ENCODE measurements around the gene MLX.

MLX gene, protein sequence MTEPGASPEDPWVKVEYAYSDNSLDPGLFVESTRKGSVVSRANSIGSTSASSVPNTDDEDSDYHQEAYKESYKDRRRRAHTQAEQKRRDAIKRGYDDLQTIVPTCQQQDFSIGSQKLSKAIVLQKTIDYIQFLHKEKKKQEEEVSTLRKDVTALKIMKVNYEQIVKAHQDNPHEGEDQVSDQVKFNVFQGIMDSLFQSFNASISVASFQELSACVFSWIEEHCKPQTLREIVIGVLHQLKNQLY

DNA sequence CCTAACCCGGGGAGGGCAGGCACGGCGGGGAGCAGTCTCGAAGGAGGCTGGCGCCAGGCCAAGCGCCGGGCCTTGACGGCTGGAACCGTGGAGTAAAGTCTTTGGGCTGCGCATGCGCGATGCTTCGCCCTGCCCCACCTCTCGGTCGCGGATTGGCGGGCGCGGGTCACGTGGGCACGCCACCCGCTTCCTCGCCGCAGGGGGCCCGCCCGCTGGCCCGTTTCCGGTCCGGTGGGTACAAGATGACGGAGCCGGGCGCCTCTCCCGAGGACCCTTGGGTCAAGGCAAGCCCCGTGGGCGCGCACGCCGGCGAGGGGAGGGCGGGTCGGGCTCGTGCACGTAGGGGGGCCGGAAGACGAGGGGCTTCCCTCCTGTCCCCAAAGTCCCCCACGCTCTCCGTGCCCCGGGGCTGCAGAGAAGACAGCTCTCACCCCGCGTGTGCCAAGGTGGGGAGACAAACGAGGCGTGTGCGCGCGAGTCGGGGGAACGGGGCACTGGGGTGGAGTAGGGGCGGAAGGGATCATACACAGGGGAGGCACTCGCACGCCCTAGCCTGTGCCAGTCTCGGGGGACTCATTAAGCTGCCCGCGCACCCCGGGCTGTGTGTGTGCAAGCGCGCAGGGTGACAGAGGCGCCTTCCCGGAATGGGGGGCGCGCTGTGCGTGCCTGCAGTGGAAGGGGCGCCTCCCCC, at the start of gene MLX:
TSS of gene MLX (plus strand) at position 218 of the 691 bp plus-strand sequence. CDS start at position 243, 25 bp downstream.
- peak; percentile 97 for DNase-seq

DNA sequence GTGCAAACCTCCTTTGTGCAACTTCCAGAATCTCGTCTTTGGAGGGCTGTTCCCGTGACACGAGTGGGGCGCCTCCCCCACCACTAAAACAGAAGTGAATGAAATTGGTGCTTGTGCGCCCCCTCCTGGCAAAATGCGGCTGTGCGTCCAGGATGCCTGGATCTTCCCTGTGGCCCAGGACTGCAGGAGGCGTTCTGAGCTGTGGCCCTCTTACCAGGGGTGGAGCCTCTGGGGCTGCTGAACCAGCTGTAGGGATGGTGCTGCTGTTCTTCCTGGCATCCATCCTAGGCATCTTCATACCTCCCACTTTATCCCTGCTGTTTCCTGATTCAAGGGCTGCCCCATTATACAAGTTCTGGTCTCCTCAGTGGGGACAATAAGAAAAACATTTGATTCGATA, 49.4 kb upstream of the MLX start:
- DNase-seq, result peak; percentile 42

DNA sequence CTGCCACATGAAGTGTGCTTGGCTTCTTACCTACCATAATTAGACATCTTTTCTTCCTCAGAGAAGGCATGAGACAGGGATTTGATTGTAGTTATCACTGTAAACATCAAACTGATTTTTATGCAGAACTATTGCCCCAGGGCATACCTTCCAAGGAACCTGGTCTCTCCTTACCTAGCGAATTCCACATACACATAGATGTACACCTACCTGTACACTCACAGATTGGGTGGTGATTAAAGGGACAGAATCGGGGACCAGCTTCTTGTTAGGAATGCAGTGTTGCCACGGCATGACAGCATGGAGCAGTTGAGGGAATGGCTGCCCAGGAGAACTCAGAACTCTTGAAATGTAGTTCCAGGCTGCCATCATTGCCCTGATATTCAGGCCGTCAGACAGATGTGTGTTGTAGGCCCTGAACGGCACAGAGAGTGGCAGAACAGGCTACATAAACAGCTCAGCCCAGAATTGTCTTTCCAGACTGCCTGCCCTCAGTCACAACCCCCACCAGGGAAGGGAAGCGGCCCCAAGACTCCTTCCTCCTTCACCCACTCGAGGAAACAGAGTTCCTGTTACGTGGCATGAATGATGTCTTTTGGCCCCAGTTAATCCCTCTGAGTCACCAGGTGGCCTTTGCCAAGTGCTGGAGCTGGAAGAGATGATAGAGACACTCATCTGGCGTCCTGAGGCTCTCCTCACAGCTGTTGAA, 48.7 kb upstream of the MLX start:
- no peak for DNase-seq

DNA sequence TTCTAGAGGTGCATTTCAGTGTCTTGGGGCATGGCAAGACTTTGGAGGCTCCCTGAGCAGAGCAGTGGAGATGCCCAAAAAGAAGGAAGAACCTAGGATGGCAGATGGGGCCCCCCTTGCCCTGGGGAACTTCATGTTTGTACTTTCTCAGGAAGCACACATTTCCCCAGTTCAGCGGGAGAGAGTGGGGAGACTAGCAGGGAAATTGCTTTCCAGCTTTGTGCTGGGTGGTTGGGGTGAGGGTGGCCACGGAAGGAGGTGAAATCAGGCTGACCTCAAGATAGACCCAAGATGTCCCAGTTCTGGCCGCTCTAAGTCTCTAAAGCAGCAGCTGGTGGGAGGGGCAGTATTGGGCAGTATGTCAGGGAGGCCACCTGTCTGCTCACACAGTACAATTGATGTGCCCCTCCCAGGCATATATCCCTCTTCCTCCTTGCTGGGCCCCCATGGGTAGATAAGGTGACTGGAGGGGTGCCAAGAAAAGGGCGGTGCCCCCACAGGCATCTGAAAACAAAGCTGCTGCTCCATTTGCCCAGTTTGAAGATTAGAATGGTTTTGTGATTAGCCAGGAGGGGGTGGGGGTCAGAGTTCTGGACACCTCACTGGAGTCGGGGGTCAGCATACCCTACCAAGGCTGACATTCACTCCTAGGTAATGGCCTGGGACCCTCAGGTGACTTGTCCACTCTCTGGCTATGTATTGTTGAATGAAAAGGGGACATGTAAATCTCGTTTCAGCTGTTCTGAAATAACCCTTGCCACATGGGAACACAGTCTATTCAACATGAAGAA, 48.0 kb upstream of the MLX start:
- peak; percentile 40 for DNase-seq

DNA sequence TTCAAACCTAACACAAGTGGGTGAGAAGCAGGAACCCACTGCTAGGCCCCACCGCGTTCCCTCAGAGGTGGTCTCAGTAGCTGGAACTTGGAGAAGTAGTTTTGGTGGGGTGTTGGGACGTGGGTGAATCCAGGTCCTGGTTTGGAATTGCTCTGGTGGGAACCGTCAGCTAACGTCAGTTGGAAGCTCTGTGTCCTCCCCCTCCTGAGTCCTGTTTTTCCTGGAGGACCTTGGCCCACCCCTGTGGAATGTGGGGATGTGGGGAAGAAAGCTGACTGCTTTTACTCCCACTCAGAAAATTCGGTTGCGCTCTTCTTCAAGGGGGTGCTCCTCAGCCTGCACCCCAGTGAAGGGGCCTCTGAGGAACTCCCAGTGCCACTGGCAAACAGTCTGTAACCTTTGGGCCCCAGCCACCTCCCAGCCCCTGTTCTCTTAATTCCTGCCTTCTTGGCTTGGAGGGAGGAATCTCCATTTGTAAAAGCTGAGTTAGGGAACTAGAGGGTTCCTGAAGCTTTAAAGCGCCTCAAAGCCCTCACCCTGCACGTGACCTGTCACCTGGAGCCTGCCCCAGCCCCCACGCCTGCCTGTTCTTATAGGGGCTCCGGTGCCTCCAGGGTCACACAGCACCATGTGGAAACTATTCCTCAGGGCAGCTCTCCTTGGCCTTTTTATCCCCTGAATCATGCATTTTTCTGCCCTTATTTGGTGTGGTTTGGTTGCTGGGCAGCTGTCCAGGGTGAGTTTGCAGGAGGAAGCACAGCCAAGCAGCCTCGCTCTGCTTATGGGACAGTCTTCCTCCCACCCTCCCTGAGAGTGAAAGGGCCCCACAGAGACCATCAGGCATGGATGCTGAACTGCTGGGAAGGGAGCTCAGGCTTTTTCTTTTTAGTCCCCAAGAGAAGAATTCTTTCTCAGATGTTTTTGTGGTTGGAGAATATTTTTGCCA, 47.1 kb upstream of the MLX start:
- DNase-seq, result no peak

DNA sequence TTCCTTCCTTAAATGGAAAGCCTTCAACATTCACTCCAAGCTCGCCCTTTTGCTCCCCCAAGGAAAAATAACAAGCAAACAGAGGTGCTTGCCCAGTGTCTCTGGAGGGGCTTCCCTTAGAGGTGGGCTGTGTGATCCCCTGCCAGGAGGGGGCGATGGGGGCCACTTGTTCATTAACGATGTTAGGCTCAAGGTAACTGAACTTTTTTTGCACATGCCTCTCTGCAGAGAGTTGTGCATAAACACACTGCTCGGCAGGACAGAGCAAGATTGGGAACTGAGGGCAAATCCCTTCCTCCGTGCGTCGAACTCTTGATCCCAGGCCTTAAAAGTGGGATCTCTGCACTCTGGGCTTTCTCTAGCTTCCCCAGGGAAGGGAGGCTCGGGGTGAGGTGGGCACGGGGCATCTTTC, 46.4 kb upstream of the MLX start:
- DNase-seq, result no peak

DNA sequence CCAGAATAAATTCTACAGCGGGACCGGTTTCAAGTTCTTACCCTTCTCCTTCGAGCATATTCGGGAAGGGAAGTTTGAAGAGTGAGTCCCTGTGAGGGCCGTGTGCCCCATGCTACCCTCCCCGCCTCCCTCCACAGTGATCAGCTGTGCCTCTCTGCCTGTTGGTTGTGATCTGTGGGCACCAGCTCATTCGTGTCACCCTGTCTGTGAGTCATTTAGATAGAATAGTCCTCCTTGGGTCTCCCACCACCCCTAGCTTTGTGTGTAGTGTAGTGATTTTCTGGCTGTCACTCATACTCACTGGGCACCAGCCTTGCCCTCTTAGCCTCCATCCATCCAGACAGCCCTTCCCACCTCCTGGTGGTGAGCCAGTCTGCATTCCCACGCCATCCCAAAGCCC, 45.9 kb upstream of the MLX start:
- DNase-seq, result no peak

DNA sequence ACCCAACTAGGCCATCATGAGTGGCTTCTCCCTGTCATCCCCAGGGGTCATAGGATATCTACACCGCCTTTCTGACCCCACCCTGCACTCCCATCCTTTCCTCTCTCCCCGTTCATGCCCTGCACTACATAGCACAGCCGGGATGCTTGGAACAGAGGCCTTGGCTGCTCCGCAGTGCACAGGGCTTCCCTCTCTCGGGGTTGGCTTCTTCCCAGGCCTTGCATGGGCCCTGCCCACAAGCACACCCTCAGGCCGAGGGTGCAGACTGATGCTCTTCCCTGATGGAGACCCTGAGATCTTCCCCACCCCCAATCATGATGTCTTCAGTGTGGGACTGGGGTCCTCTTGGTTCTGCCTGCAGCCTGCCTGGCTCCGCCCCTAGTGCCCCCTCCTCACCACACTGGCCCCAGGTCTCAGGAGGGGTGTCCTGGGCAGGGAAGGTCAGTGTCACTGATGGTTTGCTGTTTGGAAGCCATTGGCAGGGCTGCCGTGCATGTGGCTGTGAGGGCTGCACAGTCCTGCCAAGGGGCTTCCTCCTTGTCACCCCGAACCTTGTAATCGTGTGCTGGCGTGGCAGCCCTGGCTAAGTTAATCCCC, 45.1 kb upstream of the MLX start:
- no peak for DNase-seq

DNA sequence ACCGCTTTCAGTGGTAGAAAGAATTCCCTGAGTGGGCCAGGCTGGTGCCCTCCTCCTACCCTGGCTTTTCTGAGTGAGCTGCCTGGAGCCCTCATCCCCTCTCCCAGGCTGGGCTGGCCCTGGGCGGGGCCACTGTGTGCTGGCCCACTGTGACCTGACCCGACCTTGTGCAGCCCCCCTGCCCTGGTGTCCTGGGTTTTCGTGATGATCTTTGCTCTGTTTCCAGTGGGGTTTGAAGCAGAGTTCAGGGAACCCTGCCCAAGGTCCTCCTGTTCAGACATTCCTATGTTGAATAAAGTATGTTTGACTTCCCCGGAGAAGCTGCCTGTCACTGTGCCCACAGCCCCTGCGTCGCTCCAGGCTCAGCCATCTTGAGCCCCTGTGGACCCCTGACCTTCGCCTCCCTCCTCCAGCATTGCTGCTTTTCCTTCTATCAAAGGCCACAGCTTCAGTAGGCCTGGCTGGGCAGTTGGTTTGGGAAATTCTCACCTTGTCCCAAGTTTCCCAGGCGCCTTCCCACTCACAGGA, 44.6 kb upstream of the MLX start:
- DNase-seq, result no peak

DNA sequence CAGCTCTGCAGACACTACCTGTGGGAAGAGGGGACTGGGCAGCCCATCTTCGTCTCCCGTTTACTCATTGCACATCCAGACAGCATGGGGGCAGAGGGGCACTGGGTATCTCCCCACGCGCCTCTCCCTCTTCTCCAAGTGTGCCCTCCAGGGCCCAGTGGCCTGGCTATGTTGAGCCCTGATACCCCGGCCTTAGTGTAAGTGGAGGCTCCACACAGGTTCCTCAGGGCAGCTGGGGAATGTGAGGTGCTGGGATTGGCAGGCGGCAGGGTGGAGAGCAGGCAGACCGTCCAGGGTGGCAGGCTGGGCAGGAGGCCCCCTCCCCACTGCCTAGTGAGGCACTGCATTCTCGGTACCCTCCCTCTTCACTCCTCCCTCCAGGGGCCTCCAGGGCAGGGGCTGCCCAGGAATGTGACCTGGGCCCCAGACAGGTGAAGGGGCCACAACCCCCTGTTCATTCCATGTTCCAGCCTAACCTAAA, 44.1 kb upstream of the MLX start:
- DNase-seq, result no peak

DNA sequence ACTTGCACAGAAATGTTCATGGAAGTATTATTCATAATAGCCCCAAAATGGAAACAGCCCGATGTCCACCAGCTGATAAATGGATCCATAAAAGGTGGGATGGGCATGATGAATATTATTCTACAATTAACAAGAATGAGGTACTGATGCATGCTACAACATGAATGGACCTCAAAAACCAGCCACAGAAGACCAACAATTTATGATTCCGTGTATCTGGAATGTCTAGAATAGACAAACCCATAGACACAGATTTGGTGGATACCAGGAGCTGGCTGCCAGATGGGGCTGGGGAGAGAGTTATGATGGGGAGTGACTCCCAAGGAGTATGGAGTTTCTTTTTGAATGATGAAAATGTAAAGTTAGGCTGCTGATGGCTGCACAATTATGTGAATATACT, 41.7 kb upstream of the MLX start:
- DNase-seq, result no peak

DNA sequence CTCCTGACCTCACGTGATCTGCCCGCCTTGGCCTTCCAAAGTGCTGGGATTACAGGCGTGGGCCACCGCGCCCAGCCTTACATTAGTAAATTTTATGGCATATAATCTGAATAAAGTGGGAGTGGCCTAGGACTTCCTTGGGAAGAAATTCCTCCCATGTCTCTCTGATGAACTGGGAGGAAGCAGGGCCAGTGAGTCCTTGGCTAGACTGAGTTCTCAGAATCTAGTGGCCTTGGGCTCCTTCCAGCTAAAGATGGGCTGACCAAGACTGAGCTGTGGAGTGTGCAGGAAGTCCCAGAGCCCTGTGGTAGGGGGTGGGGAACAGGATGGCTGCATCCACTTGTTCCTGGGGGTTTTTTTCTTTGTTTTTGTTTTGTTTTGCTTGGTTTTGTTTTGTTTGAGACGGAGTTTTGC, 40.9 kb upstream of the MLX start:
- no peak for DNase-seq

DNA sequence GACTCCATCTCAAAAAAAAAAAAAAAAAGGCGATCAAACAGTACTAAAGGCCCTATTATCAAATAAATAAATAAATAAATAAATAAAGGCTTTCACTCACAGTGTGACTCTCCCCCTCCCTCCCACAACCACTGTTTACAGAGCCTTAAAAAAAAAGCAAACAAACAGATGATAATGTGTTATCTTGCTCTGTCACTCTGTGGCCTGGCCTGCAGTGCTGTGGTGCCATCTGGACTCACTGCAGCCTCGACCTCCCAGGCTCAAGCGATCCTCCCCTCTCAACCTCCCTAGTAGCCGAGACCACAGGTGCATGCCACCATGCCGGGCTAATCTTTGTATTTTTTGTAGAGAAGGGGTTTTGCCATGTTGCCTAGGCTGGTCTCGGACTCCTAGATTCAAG, 39.0 kb upstream of the MLX start:
- no peak for DNase-seq

DNA sequence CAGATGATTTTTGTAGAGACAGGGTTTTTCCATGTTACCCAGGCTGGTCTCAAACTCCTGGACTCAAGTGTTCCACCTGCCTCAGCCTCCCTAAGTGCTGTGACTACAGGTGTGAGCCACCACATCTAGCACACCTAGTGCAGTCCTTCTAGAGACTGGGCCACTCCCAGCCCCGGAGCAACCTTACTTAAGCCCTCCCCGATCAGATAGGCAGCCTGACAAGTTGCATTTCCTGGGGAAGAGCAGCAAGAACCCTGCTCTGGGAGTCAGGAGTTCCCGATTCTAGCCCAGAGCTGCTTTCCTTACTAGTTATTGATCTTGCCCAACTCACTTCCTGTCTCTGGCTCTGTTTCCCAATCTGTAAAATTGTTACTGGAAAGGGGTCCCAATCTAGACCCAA, 37.8 kb upstream of the MLX start:
- no peak for DNase-seq

DNA sequence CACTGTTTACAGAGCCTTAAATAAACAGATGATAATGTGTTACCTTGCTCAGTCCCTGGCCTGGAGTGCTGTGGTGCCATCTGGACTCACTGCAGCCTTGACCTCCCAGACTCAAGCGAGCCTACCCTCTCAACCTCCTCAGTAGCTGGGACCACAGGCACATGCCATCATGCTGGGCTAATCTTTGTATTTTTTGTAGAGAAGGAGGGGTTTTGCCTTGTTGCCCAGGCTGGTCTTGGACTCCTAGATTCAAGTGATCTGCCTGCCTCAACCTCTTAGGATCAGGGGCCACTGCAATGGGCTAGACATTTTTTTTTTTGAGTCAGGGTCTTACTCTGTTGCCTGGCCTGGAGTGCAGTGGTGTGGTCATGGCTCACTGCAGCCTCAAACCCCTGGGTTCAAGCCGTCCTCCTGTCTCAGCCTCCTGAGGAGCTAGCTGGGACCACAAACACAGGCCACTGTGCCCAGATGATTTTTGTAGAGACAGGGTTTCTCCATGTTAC, 35.9 kb upstream of the MLX start:
- DNase-seq, result no peak

DNA sequence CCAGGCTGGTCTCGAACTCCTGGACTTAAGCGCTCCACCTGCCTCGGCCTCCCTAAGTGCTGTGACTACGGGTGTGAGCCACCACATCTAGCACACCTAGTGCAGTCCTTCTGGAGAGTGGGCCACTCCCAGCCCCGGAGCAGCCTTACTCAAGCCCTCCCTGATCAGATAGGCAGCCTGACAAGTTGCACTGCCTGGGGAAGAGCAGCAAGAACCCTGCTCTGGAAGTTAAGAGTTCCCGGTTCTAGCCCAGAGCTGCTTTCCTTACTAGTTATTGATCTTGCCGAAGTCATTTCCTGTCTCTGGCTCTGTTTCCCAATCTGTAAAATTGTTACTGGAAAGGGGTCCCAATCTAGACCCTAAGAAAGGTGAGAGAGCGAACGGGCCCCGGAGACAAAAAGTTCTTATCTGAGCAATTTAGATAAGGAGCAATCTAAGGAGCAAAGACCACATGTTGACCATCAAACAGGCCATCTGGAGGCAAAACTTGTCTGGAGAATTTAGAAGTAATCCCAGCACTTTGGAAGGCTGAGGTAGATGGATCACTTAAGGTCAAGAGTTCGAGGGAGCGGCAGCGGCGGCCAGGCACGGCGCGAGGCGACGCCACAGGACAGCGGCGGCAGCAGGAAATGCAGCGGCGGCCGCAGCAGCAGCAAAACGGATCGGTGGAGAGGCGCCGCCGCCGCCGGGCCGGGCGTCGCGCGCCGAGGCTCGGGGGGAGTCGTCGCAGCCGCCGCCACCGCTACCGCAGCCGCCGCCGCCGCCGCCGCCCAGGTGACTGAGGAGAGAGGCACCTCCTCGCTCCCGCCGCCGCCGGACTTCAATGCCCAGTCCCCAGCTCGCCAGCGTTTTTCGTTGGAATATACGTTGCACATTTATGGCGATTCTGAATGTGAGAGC, 35.2 kb upstream of the MLX start:
- DNase-seq, result peak; percentile 23

DNA sequence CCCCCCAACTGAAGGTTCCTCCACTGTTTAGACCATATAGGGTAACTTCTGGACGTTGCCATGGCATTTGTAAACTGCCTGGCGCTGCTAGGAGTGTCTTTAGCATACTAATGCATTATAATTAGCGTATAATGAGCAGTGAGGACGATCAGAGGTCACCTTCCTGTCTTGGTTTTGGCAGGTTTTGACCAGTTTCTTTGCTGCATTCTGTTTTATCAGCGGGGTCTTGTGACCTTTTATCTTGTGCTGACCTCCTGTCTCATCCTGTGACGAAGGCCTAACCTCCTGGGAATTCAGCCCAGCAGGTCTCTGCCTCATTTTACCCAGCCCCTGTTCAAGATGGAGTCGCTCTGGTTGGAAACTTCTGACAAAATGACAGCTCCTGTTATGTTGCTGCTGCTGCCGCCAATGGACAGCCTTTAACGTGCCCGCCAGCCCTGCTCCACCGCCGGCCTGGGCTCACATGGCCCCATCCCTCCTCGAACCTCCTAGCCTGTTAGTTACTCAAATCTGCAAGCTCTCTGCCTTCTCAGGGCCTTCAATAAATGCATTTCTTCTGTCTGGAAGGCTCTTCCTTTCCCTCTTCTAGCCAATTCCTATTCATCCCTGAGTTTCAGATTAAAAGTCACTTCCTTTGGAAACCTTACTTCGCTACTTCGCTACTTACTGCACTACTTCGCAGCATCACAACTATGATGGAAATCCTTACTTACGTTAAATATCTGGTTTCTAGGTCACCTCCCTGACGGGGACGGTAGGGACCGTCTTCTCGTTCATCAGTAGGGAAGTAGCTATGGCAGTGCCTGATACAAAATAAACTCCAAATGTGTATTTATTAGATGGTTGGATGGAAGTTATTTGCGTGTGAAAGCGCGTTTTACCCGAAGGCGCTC, 31.5 kb upstream of the MLX start:
- DNase-seq, result no peak

DNA sequence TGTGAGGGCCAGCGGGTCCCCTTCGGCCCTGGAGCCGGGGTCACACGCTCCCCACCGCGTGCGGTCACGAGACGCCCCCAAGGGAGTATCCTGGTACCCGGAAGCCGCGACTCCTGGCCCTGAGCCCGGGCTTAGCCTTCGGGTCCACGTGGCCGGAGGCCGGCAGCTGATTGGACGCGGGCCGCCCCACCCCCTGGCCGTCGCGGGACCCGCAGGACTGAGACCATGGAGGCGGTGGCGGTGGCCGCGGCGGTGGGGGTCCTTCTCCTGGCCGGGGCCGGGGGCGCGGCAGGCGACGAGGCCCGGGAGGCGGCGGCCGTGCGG, 30.9 kb upstream of the MLX start, which contains the start of gene NAGLU:
TSS of gene NAGLU (plus strand) at position 194 of the 324 bp plus-strand sequence. CDS start at position 226, 32 bp downstream.
- peak; percentile 95 for DNase-seq
